Heart right ventricle (tissue), 16 donors: Measurements from ENCODE around the gene SIX1. TPM values are rescaled to one million over a fixed set of nuclear protein-coding genes. Genes with fewer than 3 reads are reported as not detected.
A peak's percentile ranks its signal among the peaks of the same experiment; 100 is the strongest.

ENCODE experiments used
- ATAC-seq, 8 donors: fragments of 200-7000 bp; cut with Tn5 transposase; one replicate each; pipeline ENCODE4 v1.9.1; 2020; ENCODE audit warnings: mild to moderate bottlenecking in 8 of 8, moderate library complexity in 8 of 8, moderate number of reproducible peaks in 1 of 8
- DNase-seq, 2 donors: peaks; one replicate each; pipeline ENCODE4 v3.0.0-alpha.2; 2020
- H3K27ac ChIP-seq, 10 donors: fragments of 200-600 bp; sonication (generic) in 2 of 10; one replicate each; pipeline versions ENCODE4 v1.5.0 to v1.8.0; 2020 to 2022; ENCODE audit warnings: mild to moderate bottlenecking in 3 of 10
- H3K27me3 ChIP-seq, 7 donors: fragments of 200-600 bp; one replicate each; pipeline ENCODE4 v1.8.0; 2021 to 2022; ENCODE audit warnings: mild to moderate bottlenecking in 2 of 7
- H3K36me3 ChIP-seq, 9 donors: fragments of 200-600 bp; sonication (generic) in 1 of 9; one replicate each; pipeline versions ENCODE4 v1.5.0 to v1.8.0; 2020 to 2022; ENCODE audit warnings: mild to moderate bottlenecking in 2 of 9
- H3K4me1 ChIP-seq, 9 donors: fragments of 200-600 bp; sonication (generic) in 1 of 9; one replicate each; pipeline versions ENCODE4 v1.5.0 to v1.8.0; 2020 to 2022; ENCODE audit warnings: mild to moderate bottlenecking in 4 of 9
- H3K4me3 ChIP-seq, 10 donors: fragments of 200-600 bp; sonication (generic) in 2 of 10; one replicate each; pipeline versions ENCODE4 v1.5.0 to v1.8.0; 2020 to 2022; ENCODE audit warnings: mild to moderate bottlenecking in 7 of 10, moderate library complexity in 2 of 10
- H3K9me3 ChIP-seq, 11 donors: fragments of 200-600 bp in 10 of 11; sonication (generic) in 2 of 11; one replicate each; pipeline versions ENCODE4 v1.5.0 to v1.8.0; 2013 to 2022; ENCODE audit warnings: mild to moderate bottlenecking in 2 of 11, control low read depth in 1 of 11, moderate library complexity in 1 of 11
- CTCF ChIP-seq, 9 donors: fragments of 200-600 bp; sonication (generic) in 2 of 9; IDR thresholded peaks; one replicate each; pipeline versions ENCODE4 v1.5.0 to v1.8.0; 2021 to 2022; ENCODE audit warnings: antibody characterized with exemption in 9 of 9, mild to moderate bottlenecking in 5 of 9, moderate library complexity in 1 of 9
- WGBS, 2 donors: extraction: QIAGEN DNeasy Blood & Tissue Kit; methylation state at CpG; one replicate each; pipeline ENCODE4 v1.1.7; 2013; ENCODE audit warnings: inconsistent platforms in 1 of 2; 5-methylcytosine and 5-hydroxymethylcytosine counted together
- intact Hi-C, 10 donors: fragments of 100-400 bp; cut with DNase I; formaldehyde crosslinking; loops; one replicate each; pipeline versions ENCODE4 v1.11.1 to v1.14.2; 2022
- polyA plus RNA-seq, 2 donors: library from polyadenylated mRNA; stranded (reverse); fragments of 200-250 nt; gene quantifications; one replicate each; pipeline ENCODE4 v1.2.3, GENCODE V29; 2013
- total RNA-seq, 10 donors: library from RNA; stranded (reverse); fragmentation: NEBNext Ultra II Directional in 3 of 10; extraction: Animal tissue kit (Norgen Biotek cat#: 25700) in 3 of 10; gene quantifications; one replicate each; pipeline versions ENCODE4 v1.2.1 to v1.2.4, GENCODE V29; 2021 to 2023
- donor health status: Arrhythmogenic right ventricular cardiomyopathy.
- donor health status: ischemic (EF 13 %, LVEDD 7.1; RV severe dilation, severe dysfunction).
- donor health status: healthy with polysubstance abuse.
- donor health status: DM: no; HTN: yes; CAD: no.
- donor health status: DM: no; HTN: no; CAD: no.
- donor health status: ischemic (EF 25% LVEDD 6.9; RV normal size, moderate dysfunction).
- donor health status: ischemic (EF 25% LVEDD 5.7; RV mildly dilated, moderate dysfunction).
- donor health status: healthy.
- donor health status: DM: yes; HTN: yes; CAD: no.
- donor health status: Ischemic cardiomyopathy.
- donor health status: ischemic (EF 35%, LVEDD 5.7; RV mildly dilated, moderate dysfunction).
- donor health status: nonischemic (EF 11% LVEDD 7.7; RV severe dilation, severe dysfunction).
- donor health status: DM: yes; HTN: yes; CAD: no.
- donor health status: PGD.
- donor health status: ischemic (EF 29% LVEDD 5.4; RV normal size, mild dysfunction).
- donor health status: nonischemic (EF 23%, LVEDD 6.1; RV moderate dilation, normal function).

The SIX1 gene
- total and polyA plus RNA-seq, 12 donors: 0.04 to 0.33 TPM; not detected in 10

- H3K4me3 ChIP-seq: no peak overlapping the region
- no peak for ATAC-seq
- H3K36me3 ChIP-seq: no peaks in the 10 kb centered on the region
- peaks cover 2 to 40% (median 24%) of the 10 kb centered on the region in 9 donors for H3K4me1 ChIP-seq
- DNase-seq: no peak
- H3K27me3 ChIP-seq: peaks cover 44 to 100% (median 100%) of the 10 kb centered on the region in 7 donors
- no peak overlapping the region for H3K27ac ChIP-seq
- TF ChIP-seq CTCF (IDR thresholded peaks at IDR 0.05): no peak
- H3K9me3 ChIP-seq: no peaks in the 10 kb centered on the region
- intact Hi-C loops: no loop called here
- 11 to 15% methylated on average over 24 of the region's 24 CpGs for WGBS, 2 donors
Observed at GRCh38 chr14:60640859-60641741, 8.2 kb downstream of the SIX1 start.

- H3K4me3 ChIP-seq: no peak overlapping the region
- H3K4me1 ChIP-seq: peaks cover 2 to 40% (median 24%) of the 10 kb centered on the region in 9 donors
- no peak for DNase-seq
- TF ChIP-seq CTCF (IDR thresholded peaks at IDR 0.05): no peak
- H3K36me3 ChIP-seq: no peaks in the 10 kb centered on the region
- intact Hi-C loops: no loop called here
- no peak for ATAC-seq
- H3K9me3 ChIP-seq: no peaks in the 10 kb centered on the region
- H3K27me3 ChIP-seq: peaks cover 32 to 98% (median 94%) of the 10 kb centered on the region in 7 donors
- WGBS, 2 donors: 0% methylated on average over 1 of the region's 1 CpG
- no peak overlapping the region for H3K27ac ChIP-seq
Observed at GRCh38 chr14:60639674-60640073, 9.6 kb downstream of the SIX1 start.

GRCh38 chr14:60637479-60638315 is 11.6 kb downstream of the SIX1 start:
- WGBS, 2 donors: 4 to 5% methylated on average over 50 to 55 of the region's 55 CpGs
- no peak overlapping the region for H3K27ac ChIP-seq
- TF ChIP-seq CTCF (IDR thresholded peaks at IDR 0.05): peak in 2 of 9 donors; percentile 11 to 21
- H3K9me3 ChIP-seq: no peaks in the 10 kb centered on the region
- DNase-seq (no peak), ATAC-seq (peak in 6 of 8 donors; percentile 31 to 52 (median 46))
- H3K4me1 ChIP-seq: peaks cover 2 to 30% (median 20%) of the 10 kb centered on the region in 9 donors
- intact Hi-C loops: no loop called here
- H3K27me3 ChIP-seq: peaks cover 28 to 97% (median 89%) of the 10 kb centered on the region in 7 donors
- no peaks in the 10 kb centered on the region for H3K36me3 ChIP-seq
- peak overlapping the region; percentile 14 to 50 (median 38) for H3K4me3 ChIP-seq

GRCh38 chr14:60636879-60637478 is 12.3 kb downstream of the SIX1 start:
- Histone ChIP-seq H3K9me3 (no peaks in the 10 kb centered on the region), H3K27me3 (peaks cover 21 to 97% (median 82%) of the 10 kb centered on the region in 7 donors), H3K4me1 (peaks cover 0 to 22% (median 13%) of the 10 kb centered on the region in 9 donors), H3K4me3 (peak overlapping the region in 5 of 10 donors; percentile 37 to 50 (median 44)), H3K27ac (no peak overlapping the region), H3K36me3 (no peaks in the 10 kb centered on the region)
- 23 to 26% methylated on average over 20 of the region's 20 CpGs for WGBS, 2 donors
- intact Hi-C loops: no loop called here
- no peak for DNase-seq
- no peak for ATAC-seq
- no peak for TF ChIP-seq CTCF (IDR thresholded peaks at IDR 0.05)
